HCT116 (cell line): ENCODE data around the gene SLC6A2.

Experiments used
- ATF3 ChIP-seq: IDR thresholded peaks from 2 replicates; pipeline ENCODE4 v1.6.1; 2012
- CBX3 ChIP-seq: IDR thresholded peaks from 2 replicates; pipeline ENCODE4 v1.6.1; 2012; ENCODE audit warnings: low read depth
- EZH2 ChIP-seq: fragments of 200-600 bp; sonication (generic); IDR thresholded peaks from 2 replicates; pipeline ENCODE4 v1.6.1; 2017; ENCODE audit warnings: antibody characterized with exemption, mixed run types
- EZH2phosphoT487 ChIP-seq: fragments of 200-600 bp; IDR thresholded peaks from 2 replicates; pipeline ENCODE4 v1.6.1; 2018; ENCODE audit warnings: antibody characterized with exemption, borderline replicate concordance
- JUND ChIP-seq: IDR thresholded peaks from 2 replicates; pipeline ENCODE4 v1.6.1; 2012
- MAX ChIP-seq: IDR thresholded peaks from 2 replicates; pipeline ENCODE4 v1.6.1; 2012
- POLR2A ChIP-seq: IDR thresholded peaks from 2 replicates; pipeline ENCODE4 v1.7.0; 2011; ENCODE audit warnings: borderline replicate concordance; ENCODE audit not compliant: insufficient read depth, insufficient read length; ENCODE audit errors: extremely low read depth
- POLR2AphosphoS5 ChIP-seq: IDR thresholded peaks from 2 replicates; pipeline ENCODE4 v1.6.1; 2011; ENCODE audit warnings: mild to moderate bottlenecking, low read depth, low read length, moderate library complexity
- SRF ChIP-seq: IDR thresholded peaks from 2 replicates; pipeline ENCODE4 v1.6.1; 2012; ENCODE audit warnings: low read depth
- TCF7L2 ChIP-seq: IDR thresholded peaks from 2 replicates; pipeline ENCODE4 v1.7.0; 2011; ENCODE audit warnings: borderline replicate concordance, inconsistent platforms; ENCODE audit not compliant: insufficient read depth, insufficient read length; ENCODE audit errors: extremely low read depth
- YY1 ChIP-seq: IDR thresholded peaks from 2 replicates; pipeline ENCODE4 v1.6.1; 2011; ENCODE audit warnings: low read length, low read depth, moderate library complexity, mild to moderate bottlenecking; ENCODE audit not compliant: insufficient replicate concordance; ENCODE audit errors: extremely low read depth
- ZBTB33 ChIP-seq: IDR thresholded peaks from 2 replicates; pipeline ENCODE4 v1.6.1; 2011; ENCODE audit warnings: mild to moderate bottlenecking, low read length, moderate library complexity; ENCODE audit not compliant: insufficient replicate concordance; ENCODE audit errors: extremely low read depth
- TF ChIP-seq, protein P1 (sequence below), 3 experiments: fragments of 200-600 bp in 1 of 3; sonication (generic) in 1 of 3; IDR thresholded peaks in 2 of 3; conservative IDR thresholded peaks in 1 of 3; 2 replicates each; pipeline ENCODE4 v1.5.1; 2012 to 2017; ENCODE audit warnings: low read depth in 2 of 3, low read length in 2 of 3, antibody characterized with exemption in 1 of 3, borderline replicate concordance in 1 of 3, control low read depth in 1 of 3, mild to moderate bottlenecking in 1 of 3, mixed read lengths in 1 of 3, mixed run types in 1 of 3, moderate library complexity in 1 of 3; ENCODE audit not compliant: insufficient read depth in 1 of 3

DNA sequence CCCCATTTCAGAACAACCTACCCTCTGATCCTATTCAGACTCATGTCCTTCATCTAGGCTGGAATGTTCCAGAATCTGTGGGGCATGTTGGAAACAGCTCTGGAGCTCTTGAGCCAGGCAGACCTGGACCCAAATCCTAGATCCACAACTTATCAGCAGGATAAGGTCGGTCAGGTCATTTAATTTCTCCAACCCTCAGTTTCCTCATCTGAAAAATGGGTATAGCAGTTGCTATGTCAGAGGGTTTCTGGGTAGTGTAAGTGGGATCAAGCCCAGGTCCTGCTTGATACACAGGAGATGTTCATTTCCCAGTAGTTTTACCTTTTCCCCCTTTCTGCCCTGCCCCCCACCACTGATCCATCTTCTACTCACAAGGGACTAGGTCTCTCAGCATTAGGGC is 12.0 kb downstream of the SLC6A2 start:
- TF ChIP-seq, protein P1, sequence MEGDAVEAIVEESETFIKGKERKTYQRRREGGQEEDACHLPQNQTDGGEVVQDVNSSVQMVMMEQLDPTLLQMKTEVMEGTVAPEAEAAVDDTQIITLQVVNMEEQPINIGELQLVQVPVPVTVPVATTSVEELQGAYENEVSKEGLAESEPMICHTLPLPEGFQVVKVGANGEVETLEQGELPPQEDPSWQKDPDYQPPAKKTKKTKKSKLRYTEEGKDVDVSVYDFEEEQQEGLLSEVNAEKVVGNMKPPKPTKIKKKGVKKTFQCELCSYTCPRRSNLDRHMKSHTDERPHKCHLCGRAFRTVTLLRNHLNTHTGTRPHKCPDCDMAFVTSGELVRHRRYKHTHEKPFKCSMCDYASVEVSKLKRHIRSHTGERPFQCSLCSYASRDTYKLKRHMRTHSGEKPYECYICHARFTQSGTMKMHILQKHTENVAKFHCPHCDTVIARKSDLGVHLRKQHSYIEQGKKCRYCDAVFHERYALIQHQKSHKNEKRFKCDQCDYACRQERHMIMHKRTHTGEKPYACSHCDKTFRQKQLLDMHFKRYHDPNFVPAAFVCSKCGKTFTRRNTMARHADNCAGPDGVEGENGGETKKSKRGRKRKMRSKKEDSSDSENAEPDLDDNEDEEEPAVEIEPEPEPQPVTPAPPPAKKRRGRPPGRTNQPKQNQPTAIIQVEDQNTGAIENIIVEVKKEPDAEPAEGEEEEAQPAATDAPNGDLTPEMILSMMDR (IDR thresholded peaks at IDR 0.05 in 2 of 3, conservative IDR thresholded peaks at IDR 0.05 in 1 of 3; ENCODE audit: borderline replicate concordance in 1 of 3, insufficient read depth in 1 of 3, low read depth in 2 of 3, low read length in 2 of 3), result no peak
- no peak for TF ChIP-seq POLR2A
- TF ChIP-seq POLR2AphosphoS5, result no peak
- no peak for TF ChIP-seq ZBTB33
- no peak for TF ChIP-seq SRF
- TF ChIP-seq EZH2, result no peak
- no peak for TF ChIP-seq YY1
- TF ChIP-seq MAX, result no peak
- TF ChIP-seq ATF3, result no peak
- no peak for TF ChIP-seq CBX3
- no peak for TF ChIP-seq EZH2phosphoT487
- no peak for TF ChIP-seq TCF7L2
- no peak for TF ChIP-seq JUND
